MM.1S (cell line): ENCODE data around the gene JSRP1.

ENCODE experiments used
- CTCF ChIP-seq: fragments of 300-600 bp; sonication (generic); IDR thresholded peaks from 2 replicates; pipeline ENCODE4 v1.5.1; 2016; ENCODE audit warnings: antibody characterized with exemption, low read length, mixed read lengths
- EZH2 ChIP-seq: fragments of 300-600 bp; sonication (generic); optimal IDR thresholded peaks from 2 replicates; pipeline ENCODE3; 2017; ENCODE audit warnings: low read depth, mild to moderate bottlenecking, antibody characterized with exemption, low read length, mixed read lengths
- EZH2phosphoT487 ChIP-seq: fragments of 300-600 bp; sonication (generic); IDR thresholded peaks from 2 replicates; pipeline ENCODE4 v1.6.1; 2018; ENCODE audit warnings: antibody characterized with exemption, low read length

- no peak for TF ChIP-seq EZH2
- TF ChIP-seq CTCF, result no peak
- no peak for TF ChIP-seq EZH2phosphoT487
Observed at GRCh38 chr19:2254064-2254872, 1.9 kb downstream of the JSRP1 start.
